Gastrocnemius medialis (tissue), 4 donors: ENCODE results near the gene OR1S2.

ENCODE experiments used
- CTCF ChIP-seq, 5 experiments: fragments of 450-650 bp in 3 of 5; fragments of 200-600 bp in 2 of 5; sonication (generic) in 2 of 5; IDR thresholded peaks in 4 of 5; conservative IDR thresholded peaks in 1 of 5; 1 replicate in 4 of 5; 2 replicates in 1 of 5; pipeline ENCODE4 v1.5.1; 2016 to 2019; ENCODE audit warnings: antibody characterized with exemption in 5 of 5, mild to moderate bottlenecking in 3 of 5, moderate library complexity in 3 of 5
- POLR2A ChIP-seq, 2 donors: fragments of 450-650 bp; IDR thresholded peaks; one replicate each; pipeline ENCODE4 v1.6.1; 2017; ENCODE audit warnings: antibody characterized with exemption in 2 of 2, mild to moderate bottlenecking in 2 of 2, moderate library complexity in 2 of 2

- TF ChIP-seq CTCF (IDR thresholded peaks at IDR 0.05 in 4 of 5, conservative IDR thresholded peaks at IDR 0.05 in 1 of 5) (no peak), POLR2A (IDR thresholded peaks at IDR 0.05) (no peak)
Measured at GRCh38 chr11:58227956-58228615, 24.1 kb upstream of the OR1S2 start.
